Activated T-cell treated with anti-CD3 and anti-CD28 coated beads, Interleukin-2, amount 50 U/mL, for 24 hours (primary cell): Measurements from ENCODE around the gene GUCA2B.

Experiments used
- DNase-seq: peaks from one replicate; pipeline ENCODE4 v3.0.0-alpha.2; 2020
- H3K27ac Mint-ChIP-seq: 2 replicates; pipeline ENCODE4 v1.8.0; 2020; ENCODE audit warnings: mild to moderate bottlenecking, mixed read lengths
- H3K27me3 Mint-ChIP-seq: 2 replicates; pipeline ENCODE4 v1.8.0; 2020; ENCODE audit warnings: mixed read lengths
- H3K36me3 Mint-ChIP-seq: 2 replicates; pipeline ENCODE4 v1.8.0; 2020; ENCODE audit warnings: low read depth, mixed read lengths
- H3K4me1 Mint-ChIP-seq: 2 replicates; pipeline ENCODE4 v1.8.0; 2020; ENCODE audit warnings: low read depth, mixed read lengths
- H3K4me3 Mint-ChIP-seq: 2 replicates; pipeline ENCODE4 v1.8.0; 2020; ENCODE audit warnings: mild to moderate bottlenecking, moderate library complexity, mixed read lengths
- H3K9me3 Mint-ChIP-seq: 2 replicates; pipeline ENCODE4 v1.8.0; 2020; ENCODE audit warnings: mixed read lengths

GUCA2B gene

DNA sequence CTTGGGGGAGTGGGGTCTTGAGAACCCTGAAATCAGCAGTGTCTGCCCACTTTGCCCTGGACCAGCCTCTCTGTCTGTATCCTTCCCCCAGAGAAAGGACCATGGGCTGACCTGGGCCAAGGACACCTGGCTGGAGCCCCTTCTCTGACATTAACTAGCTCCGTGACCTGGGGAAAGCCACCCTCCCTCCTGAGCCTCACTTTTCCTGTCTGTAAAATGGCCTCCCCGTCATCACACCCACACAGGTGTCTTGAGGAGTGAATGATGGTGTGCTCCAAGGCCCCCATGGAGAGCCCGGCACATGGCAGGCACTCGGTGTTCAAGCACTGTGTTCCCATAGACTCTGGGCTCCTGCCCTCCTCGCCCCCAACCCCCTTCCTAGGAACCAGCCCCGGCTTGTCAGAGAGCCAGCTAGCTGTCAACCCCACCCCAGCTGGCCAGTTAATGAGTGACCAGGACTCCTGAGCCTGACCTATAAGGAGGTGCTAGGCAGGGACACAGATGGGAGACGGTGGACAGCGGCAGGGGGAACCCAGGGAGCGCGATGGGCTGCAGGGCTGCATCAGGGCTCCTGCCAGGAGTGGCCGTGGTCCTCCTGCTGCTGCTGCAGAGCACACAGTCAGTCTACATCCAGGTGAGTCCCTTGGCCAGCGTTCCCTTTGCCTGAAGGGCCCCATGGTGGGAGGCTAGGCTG, at the start of gene GUCA2B:
Gene GUCA2B, plus strand, starts transcription at position 504 of the 694 bp plus-strand sequence. Its CDS starts 41 bp downstream, at position 545.
- Mint-ChIP-seq H3K27ac (no peak within 1 kb of the TSS), H3K4me3 (no peak within 1 kb of the TSS), H3K4me1 (peaks cover 6% of the 10 kb centered on the region), H3K9me3 (no peaks in the 10 kb centered on the region), H3K36me3 (no peaks in the 10 kb centered on the region), H3K27me3 (peaks cover 4% of the 10 kb centered on the region)
- DNase-seq = no peak

DNA sequence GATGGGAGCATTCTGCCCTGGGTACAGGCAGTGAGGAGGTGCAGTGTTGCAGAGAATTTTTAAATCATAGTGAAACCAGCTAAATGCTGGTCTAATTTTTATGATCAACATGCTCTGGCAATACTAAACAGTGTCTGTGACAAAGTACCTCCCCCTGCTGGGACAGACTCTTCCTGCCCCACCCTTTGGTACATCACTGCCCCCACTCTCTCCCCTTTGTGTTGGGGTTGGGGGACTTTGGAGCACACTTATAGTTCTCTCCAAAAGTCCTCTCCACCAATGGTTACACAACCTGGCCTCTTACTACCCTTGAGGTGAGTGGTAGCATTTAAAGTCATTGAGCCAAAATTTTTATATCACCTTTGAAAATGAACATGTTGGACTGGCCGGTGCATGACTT, 48.2 kb upstream of the GUCA2B start:
- Mint-ChIP-seq H3K36me3 (no peaks in the 10 kb centered on the region), H3K9me3 (peaks cover 7% of the 10 kb centered on the region), H3K4me3 (no peak overlapping the region), H3K4me1 (no peaks in the 10 kb centered on the region), H3K27me3 (peaks cover 11% of the 10 kb centered on the region), H3K27ac (no peak overlapping the region)
- no peak for DNase-seq

DNA sequence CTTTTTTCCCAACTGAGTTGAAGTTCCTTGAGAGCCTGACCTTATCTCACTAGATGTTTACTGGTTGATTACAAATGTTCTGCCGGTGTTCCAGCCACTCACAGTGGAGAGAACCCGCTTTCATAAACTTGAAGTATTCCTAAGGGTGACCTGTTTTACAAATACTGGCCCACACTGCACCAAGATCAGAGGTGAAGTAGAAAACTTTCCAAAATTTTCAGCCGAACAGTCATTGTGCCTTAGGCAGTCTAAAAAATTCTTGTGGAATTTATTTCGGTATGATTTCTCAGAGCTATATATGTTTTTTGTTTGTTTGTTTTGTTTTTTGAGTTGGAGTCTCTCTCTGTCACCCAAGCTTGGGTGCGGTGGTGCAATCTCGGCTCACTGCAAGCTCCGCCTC, 44.9 kb upstream of the GUCA2B start:
- no peak overlapping the region for H3K4me3 Mint-ChIP-seq
- no peak for DNase-seq
- no peaks in the 10 kb centered on the region for H3K36me3 Mint-ChIP-seq
- no peaks in the 10 kb centered on the region for H3K4me1 Mint-ChIP-seq
- no peak overlapping the region for H3K27ac Mint-ChIP-seq
- no peaks in the 10 kb centered on the region for H3K9me3 Mint-ChIP-seq
- no peaks in the 10 kb centered on the region for H3K27me3 Mint-ChIP-seq

DNA sequence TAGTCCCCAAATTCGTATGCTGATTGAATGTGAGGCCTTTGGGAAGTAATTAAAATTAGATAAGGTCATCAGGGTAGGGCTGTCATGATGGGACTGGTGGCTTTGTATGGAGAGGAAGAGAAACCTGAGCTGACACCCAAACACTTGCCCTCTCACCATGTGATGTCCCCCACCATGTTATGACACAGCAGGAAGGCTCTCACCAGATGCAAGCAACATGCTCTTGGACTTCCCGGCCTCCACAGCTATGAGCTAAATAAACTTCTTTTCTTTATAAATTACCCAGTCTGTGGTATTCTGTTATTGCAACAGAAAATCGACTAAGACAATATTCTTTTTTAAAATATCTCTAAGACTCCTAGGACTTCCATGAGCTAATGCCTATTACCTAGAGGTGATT, 43.6 kb upstream of the GUCA2B start:
- no peaks in the 10 kb centered on the region for H3K27me3 Mint-ChIP-seq
- no peaks in the 10 kb centered on the region for H3K4me1 Mint-ChIP-seq
- no peak for DNase-seq
- H3K4me3 Mint-ChIP-seq = no peak overlapping the region
- no peaks in the 10 kb centered on the region for H3K9me3 Mint-ChIP-seq
- no peaks in the 10 kb centered on the region for H3K36me3 Mint-ChIP-seq
- no peak overlapping the region for H3K27ac Mint-ChIP-seq

DNA sequence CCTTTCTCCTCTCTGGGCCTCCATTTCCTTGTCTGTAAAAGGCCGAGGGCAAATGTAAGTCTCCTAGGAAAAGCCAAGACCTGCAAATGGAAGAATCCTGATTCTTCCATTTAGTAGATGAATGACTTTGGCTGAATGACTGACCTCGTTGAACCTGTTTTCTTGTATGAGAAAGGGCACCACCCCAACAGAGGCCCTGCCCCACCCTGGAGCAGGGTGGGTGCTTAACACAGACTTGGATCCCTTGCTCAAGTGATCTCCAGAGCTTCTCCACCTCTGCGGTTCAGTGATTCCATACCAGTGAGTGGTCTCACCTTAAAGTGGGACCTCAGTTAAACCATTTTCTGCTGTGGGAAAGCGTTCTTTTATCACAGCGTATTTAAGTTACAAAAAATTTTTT, 39.0 kb upstream of the GUCA2B start:
- H3K27me3 Mint-ChIP-seq = peaks cover 10% of the 10 kb centered on the region
- H3K36me3 Mint-ChIP-seq = no peaks in the 10 kb centered on the region
- no peak overlapping the region for H3K4me3 Mint-ChIP-seq

DNA sequence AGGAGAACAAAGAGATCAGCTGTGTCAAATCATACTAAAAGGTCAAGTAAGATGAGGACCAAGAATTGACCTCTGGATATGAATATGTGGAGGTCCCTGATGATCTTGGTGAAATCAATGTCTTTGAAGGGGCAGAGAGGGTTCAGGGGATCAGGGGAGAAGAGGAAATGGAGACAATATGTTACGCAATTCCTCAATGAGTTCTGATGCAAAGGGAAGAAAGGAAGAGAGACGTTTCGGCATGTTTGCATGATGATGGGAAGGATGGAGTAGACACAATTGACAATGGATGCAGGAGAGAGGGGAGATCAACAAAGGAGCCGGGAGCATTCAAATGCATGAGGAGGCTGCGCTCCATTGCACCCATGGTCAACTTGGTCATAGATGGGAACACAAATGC, 36.0 kb upstream of the GUCA2B start:
- no peak overlapping the region for H3K4me3 Mint-ChIP-seq
- no peaks in the 10 kb centered on the region for H3K36me3 Mint-ChIP-seq
- peaks cover 4% of the 10 kb centered on the region for H3K9me3 Mint-ChIP-seq
- DNase-seq = no peak
- no peak overlapping the region for H3K27ac Mint-ChIP-seq
- H3K4me1 Mint-ChIP-seq = no peaks in the 10 kb centered on the region
- peaks cover 10% of the 10 kb centered on the region for H3K27me3 Mint-ChIP-seq

More for the DNA sequence above, 39.0 kb upstream of the GUCA2B start:
- no peaks in the 10 kb centered on the region for H3K4me1 Mint-ChIP-seq
- H3K27ac Mint-ChIP-seq = no peak overlapping the region
- no peak for DNase-seq
- no peaks in the 10 kb centered on the region for H3K9me3 Mint-ChIP-seq

DNA sequence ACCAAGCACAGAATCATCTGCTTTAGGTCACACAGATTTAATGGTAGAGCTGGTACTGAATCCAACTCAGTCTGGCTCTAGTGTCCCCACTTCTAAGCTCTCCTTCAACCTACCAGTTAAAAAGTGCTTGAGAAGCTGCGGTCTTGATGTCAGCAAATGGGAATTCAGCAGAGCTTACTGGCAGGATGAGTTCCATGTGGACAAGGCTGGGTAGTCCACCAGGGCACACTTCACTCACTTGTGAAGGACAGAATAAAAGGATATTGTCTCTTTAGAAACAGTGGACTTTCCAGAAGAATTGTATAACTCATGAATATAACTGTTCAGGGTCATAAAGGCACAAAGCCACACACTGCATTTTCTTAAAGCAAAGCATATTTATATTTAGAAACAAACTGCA, 35.1 kb upstream of the GUCA2B start:
- DNase-seq = no peak
- Mint-ChIP-seq H3K4me1 (no peaks in the 10 kb centered on the region), H3K27ac (no peak overlapping the region), H3K4me3 (no peak overlapping the region), H3K9me3 (peaks cover 6% of the 10 kb centered on the region), H3K27me3 (peaks cover 13% of the 10 kb centered on the region), H3K36me3 (no peaks in the 10 kb centered on the region)

DNA sequence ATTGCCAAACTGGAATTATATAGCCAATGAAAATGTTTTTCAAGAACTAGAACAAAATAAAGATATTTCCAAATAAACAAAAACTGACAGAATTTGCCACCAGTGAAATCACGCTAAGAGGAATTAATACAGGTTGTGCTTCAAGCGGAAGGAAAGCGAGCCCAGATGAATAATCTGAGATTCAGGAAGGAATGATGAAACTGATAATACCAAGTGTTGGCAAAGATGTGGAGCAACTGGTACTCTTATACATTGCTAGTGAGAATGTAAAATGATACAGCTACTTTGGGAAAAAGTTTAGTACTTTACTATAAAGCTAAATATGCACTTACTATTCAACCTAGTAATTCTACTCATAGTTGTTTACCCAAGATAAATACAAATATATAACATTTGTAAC, 30.8 kb upstream of the GUCA2B start:
- peaks cover 6% of the 10 kb centered on the region for H3K9me3 Mint-ChIP-seq
- peaks cover 9% of the 10 kb centered on the region for H3K27me3 Mint-ChIP-seq
- no peak overlapping the region for H3K27ac Mint-ChIP-seq
- no peak overlapping the region for H3K4me3 Mint-ChIP-seq
- DNase-seq = no peak
- H3K4me1 Mint-ChIP-seq = no peaks in the 10 kb centered on the region
- no peaks in the 10 kb centered on the region for H3K36me3 Mint-ChIP-seq

DNA sequence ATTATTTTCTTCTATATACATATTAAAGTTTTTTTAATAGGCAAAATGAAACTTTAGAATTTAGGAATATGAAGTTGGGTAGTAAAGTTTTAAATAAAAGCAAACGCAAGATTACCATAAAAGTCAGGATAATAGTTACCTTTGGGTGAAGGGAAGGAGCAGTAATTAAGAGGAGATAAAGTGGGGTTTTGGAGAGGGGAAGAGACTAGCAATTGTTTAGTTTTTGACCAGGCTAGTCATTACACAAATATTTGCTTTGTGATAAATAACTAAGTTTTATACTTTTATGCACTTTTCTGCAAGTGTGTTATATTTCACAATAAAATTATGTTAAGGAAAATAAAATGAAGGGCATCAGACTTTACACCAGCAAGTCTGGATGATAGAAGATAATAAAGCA, 27.7 kb upstream of the GUCA2B start:
- Mint-ChIP-seq H3K27ac (no peak overlapping the region), H3K4me3 (no peak overlapping the region), H3K4me1 (no peaks in the 10 kb centered on the region), H3K9me3 (peaks cover 6% of the 10 kb centered on the region), H3K36me3 (no peaks in the 10 kb centered on the region), H3K27me3 (peaks cover 8% of the 10 kb centered on the region)
- DNase-seq = no peak

DNA sequence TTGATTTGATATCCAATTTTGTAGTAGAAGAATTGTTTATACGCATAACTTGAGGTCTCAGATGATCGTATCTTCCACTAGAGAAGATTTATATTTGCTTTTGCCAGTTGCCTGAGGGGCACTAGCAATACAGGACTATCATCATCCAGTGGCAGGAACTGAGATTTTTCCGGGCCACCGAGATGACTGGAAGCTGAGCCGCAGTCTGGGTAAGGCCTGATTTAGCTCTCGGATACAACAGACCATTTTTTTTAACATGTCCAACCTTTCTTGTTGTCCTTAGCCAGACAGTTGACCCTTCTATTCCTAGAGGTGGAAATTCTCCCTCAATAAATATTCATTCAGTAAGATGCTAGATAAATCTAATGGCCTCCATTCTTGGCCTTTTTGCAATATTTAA, 25.4 kb upstream of the GUCA2B start:
- no peaks in the 10 kb centered on the region for H3K36me3 Mint-ChIP-seq
- no peak for DNase-seq
- no peaks in the 10 kb centered on the region for H3K4me1 Mint-ChIP-seq
- H3K27ac Mint-ChIP-seq = no peak overlapping the region
- no peaks in the 10 kb centered on the region for H3K9me3 Mint-ChIP-seq
- peaks cover 6% of the 10 kb centered on the region for H3K27me3 Mint-ChIP-seq
- no peak overlapping the region for H3K4me3 Mint-ChIP-seq

DNA sequence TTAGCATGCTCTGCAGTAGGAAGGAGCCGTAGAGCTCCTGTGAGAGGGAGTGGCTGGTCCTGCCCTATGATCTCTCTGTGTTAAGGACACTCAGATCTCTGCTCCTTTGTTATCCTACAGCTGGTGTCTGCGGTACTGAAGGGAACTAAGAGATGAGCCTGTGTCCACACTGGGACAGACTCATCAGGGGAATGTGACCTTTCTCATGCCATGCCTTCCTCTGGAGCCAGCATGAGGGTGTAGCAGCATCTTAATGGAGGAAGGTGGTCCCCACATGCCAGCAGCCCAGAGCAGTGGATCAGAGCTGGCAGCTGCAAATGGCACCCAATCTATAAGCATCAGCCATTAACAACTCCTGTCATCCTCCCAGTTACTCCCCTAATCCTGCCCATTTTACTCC, 24.7 kb upstream of the GUCA2B start:
- no peaks in the 10 kb centered on the region for H3K4me1 Mint-ChIP-seq

DNA sequence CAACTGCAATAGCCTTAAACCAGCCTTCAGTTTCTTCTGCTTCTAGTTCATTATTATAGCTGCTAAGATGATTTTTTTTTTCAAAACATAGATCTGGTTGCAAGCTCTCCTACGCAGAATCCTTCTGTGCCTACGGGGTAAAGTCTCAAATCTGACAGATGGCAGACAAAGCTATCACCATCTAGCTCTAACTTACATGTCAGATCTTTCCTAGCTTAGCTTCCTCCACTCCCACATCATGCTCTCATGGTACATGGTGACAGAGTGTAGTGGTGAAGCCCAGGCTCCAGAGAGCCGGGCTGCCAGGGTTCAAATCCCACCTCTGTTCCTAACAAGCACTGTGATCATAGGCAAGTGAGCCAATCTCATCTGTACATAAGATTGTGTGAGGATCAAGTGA, 24.2 kb upstream of the GUCA2B start:
- Mint-ChIP-seq H3K9me3 (no peaks in the 10 kb centered on the region), H3K27ac (no peak overlapping the region), H3K4me3 (no peak overlapping the region), H3K36me3 (no peaks in the 10 kb centered on the region), H3K27me3 (no peaks in the 10 kb centered on the region), H3K4me1 (no peaks in the 10 kb centered on the region)
- DNase-seq = no peak

More for the DNA sequence above, 24.7 kb upstream of the GUCA2B start:
- Mint-ChIP-seq H3K4me3 (no peak overlapping the region), H3K27ac (no peak overlapping the region), H3K27me3 (peaks cover 1% of the 10 kb centered on the region), H3K36me3 (no peaks in the 10 kb centered on the region), H3K9me3 (no peaks in the 10 kb centered on the region)
- DNase-seq = no peak

DNA sequence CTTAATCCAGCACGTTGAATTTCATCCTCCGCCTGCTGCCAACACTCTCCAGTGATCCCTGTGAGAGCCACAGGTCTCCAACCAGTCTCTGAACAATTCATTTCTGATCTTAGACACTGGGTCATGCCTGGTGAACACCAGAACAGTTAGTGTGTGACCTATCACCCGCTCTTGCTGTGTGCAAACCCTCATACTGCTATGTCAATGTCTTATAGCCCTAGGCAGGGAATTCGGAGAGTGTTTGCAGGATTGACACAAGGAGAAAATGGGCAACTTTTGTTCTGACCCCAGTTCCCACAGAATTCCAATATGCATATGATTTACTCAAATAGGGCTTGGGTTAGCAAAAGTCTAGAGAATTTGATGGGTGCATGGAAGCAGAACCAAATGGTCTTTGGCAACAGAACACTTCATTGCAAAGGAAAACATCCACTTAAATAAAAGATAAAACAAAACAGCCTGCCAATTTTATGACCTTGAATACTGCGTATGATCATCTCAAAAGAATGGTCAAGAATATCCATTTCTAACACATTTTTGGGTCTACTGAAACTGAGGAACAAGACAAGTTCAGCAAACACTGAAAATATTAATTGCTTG, 23.0 kb upstream of the GUCA2B start:
- Mint-ChIP-seq H3K27me3 (no peaks in the 10 kb centered on the region), H3K36me3 (no peaks in the 10 kb centered on the region), H3K4me1 (no peaks in the 10 kb centered on the region), H3K4me3 (no peak overlapping the region), H3K9me3 (no peaks in the 10 kb centered on the region), H3K27ac (no peak overlapping the region)
- no peak for DNase-seq

DNA sequence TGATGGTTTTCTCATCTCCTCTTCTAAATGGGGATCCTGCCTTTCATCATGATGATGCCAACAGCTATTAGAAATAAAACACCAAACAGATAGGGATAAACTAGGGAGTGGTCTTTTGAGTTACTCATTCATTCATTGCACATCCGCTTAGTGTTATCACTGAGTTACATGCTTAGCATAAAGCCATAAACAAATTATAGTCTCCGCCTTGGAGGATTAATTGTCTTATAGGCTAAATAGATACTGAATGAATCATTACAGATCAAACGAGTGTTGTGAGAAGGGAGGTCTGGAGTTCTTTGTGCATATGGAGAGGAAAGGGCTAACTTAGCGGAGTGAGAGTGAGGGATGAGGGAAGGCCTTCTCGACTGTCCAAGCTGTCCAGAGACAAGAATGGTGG, 19.8 kb upstream of the GUCA2B start:
- H3K36me3 Mint-ChIP-seq = no peaks in the 10 kb centered on the region
- H3K4me3 Mint-ChIP-seq = no peak overlapping the region
- no peaks in the 10 kb centered on the region for H3K9me3 Mint-ChIP-seq
- H3K27me3 Mint-ChIP-seq = peaks cover 3% of the 10 kb centered on the region
- no peaks in the 10 kb centered on the region for H3K4me1 Mint-ChIP-seq
- no peak overlapping the region for H3K27ac Mint-ChIP-seq
- DNase-seq = no peak

DNA sequence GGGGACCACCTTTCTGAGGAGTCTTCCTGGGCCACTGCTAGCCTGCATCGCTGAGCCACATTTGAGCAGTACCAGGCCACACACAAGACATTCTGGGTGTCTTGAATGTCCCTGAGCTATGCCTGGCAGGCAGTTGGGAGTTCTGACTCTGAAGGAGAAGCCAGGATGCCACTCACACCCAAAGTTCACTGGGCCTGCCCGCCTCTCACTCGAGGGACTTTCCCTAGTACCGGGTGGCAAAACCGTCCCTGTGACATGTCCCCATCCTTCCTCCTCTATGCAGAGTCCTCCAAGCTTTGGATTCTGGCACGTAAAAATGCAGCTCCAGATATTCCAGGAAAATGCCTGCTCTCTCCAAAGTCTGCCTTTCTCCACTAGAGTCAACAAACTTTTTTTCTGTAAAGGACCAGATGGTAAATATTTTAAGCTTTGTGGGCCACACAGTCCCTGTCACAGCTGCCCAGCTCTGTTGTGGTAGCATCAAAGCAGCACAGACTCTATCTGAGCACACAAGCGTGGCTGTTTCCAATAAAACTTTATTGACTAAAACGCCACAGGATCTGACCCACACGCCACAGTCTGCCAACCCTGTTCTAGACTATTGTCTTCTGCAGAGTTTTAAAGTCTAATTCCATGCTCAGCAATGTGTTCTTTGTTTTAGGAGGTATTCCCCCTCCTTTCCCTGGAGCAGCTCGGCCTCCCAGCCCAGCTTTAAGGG, 19.2 kb upstream of the GUCA2B start:
- no peaks in the 10 kb centered on the region for H3K36me3 Mint-ChIP-seq
- H3K4me3 Mint-ChIP-seq = no peak overlapping the region
- H3K27ac Mint-ChIP-seq = no peak overlapping the region
- peaks cover 3% of the 10 kb centered on the region for H3K27me3 Mint-ChIP-seq
- no peaks in the 10 kb centered on the region for H3K4me1 Mint-ChIP-seq
- no peak for DNase-seq
- H3K9me3 Mint-ChIP-seq = no peaks in the 10 kb centered on the region
